H9 (cell line): ENCODE data around the gene SLFN5. TPM values are rescaled to one million over a fixed set of nuclear protein-coding genes. Genes with fewer than 3 reads are reported as not detected.

Experiments
- DNase-seq: peaks from one replicate; pipeline ENCODE4 v3.0.0-alpha.2; 2017
- H2AFZ ChIP-seq: one replicate; pipeline ENCODE4 v1.6.1; 2013; ENCODE audit warnings: mild to moderate bottlenecking, low read length, control low read depth, moderate library complexity
- H2AK5ac ChIP-seq: 2 replicates; pipeline ENCODE4 v1.6.1; 2013; ENCODE audit warnings: low read length, control low read depth, mixed read lengths; ENCODE audit not compliant: insufficient read length
- H2BK120ac ChIP-seq: one replicate; pipeline ENCODE4 v1.6.1; 2013; ENCODE audit warnings: low read depth, mild to moderate bottlenecking, low read length, control low read depth, inconsistent platforms; ENCODE audit not compliant: poor library complexity, severe bottlenecking
- H2BK12ac ChIP-seq: 2 replicates; pipeline ENCODE4 v1.6.1; 2013; ENCODE audit warnings: low read length, control low read depth, mixed read lengths, low read depth; ENCODE audit not compliant: insufficient read length
- H2BK15ac ChIP-seq: 2 replicates; pipeline ENCODE4 v1.6.1; 2013; ENCODE audit warnings: low read depth, low read length, control low read depth
- H2BK20ac ChIP-seq: one replicate; pipeline ENCODE4 v1.6.1; 2013; ENCODE audit warnings: low read depth, mild to moderate bottlenecking, low read length, control low read depth, inconsistent platforms; ENCODE audit not compliant: poor library complexity, severe bottlenecking
- H2BK5ac ChIP-seq: 2 replicates; pipeline ENCODE4 v1.6.1; 2013; ENCODE audit warnings: low read length, control low read depth, mixed read lengths; ENCODE audit not compliant: insufficient read length
- H3K14ac ChIP-seq: 2 replicates; pipeline ENCODE4 v1.6.1; 2013; ENCODE audit warnings: low read length, control low read depth; ENCODE audit not compliant: insufficient read depth
- H3K18ac ChIP-seq: 2 replicates; pipeline ENCODE4 v1.6.1; 2013; ENCODE audit warnings: low read depth, mild to moderate bottlenecking, mixed read lengths, low read length, control low read depth; ENCODE audit not compliant: insufficient read length
- H3K23ac ChIP-seq: 2 replicates; pipeline ENCODE4 v1.6.1; 2013; ENCODE audit warnings: low read length, control low read depth, mixed read lengths, low read depth; ENCODE audit not compliant: insufficient read length
- H3K23me2 ChIP-seq: 2 replicates; pipeline ENCODE4 v1.6.1; 2013; ENCODE audit warnings: low read depth, mild to moderate bottlenecking, mixed read lengths, low read length, control low read depth; ENCODE audit not compliant: insufficient read length, poor library complexity, severe bottlenecking
- H3K27ac ChIP-seq: 2 replicates; pipeline ENCODE4 v1.5.1; 2013; ENCODE audit warnings: low read length, control low read depth, mixed read lengths, low read depth; ENCODE audit not compliant: insufficient read length
- H3K27me3 ChIP-seq: 2 replicates; pipeline ENCODE4 v1.6.1; 2013; ENCODE audit warnings: low read length, control low read depth, inconsistent platforms; ENCODE audit not compliant: insufficient read depth
- H3K4ac ChIP-seq: 2 replicates; pipeline ENCODE4 v1.6.1; 2013; ENCODE audit warnings: low read depth, mild to moderate bottlenecking, control low read depth, inconsistent platforms, low read length, moderate library complexity
- H3K4me1 ChIP-seq: 2 replicates; pipeline ENCODE4 v1.6.1; 2013; ENCODE audit warnings: low read length, control low read depth, inconsistent platforms; ENCODE audit not compliant: insufficient read depth
- H3K4me2 ChIP-seq: 2 replicates; pipeline ENCODE4 v1.6.1; 2013; ENCODE audit warnings: low read length, control low read depth, mixed read lengths; ENCODE audit not compliant: insufficient read length, insufficient read depth
- H3K56ac ChIP-seq: 2 replicates; pipeline ENCODE4 v1.6.1; 2013; ENCODE audit warnings: low read depth, mild to moderate bottlenecking, mixed read lengths, low read length, control low read depth; ENCODE audit not compliant: insufficient read length
- H3K79me1 ChIP-seq: 2 replicates; pipeline ENCODE4 v1.6.1; 2013; ENCODE audit warnings: low read depth, mild to moderate bottlenecking, moderate library complexity, low read length, control low read depth, inconsistent platforms; ENCODE audit not compliant: insufficient read depth, poor library complexity, severe bottlenecking
- H3K79me2 ChIP-seq: 2 replicates; pipeline ENCODE4 v1.6.1; 2013; ENCODE audit warnings: low read length, control low read depth, inconsistent platforms; ENCODE audit not compliant: insufficient read depth
- H3K9ac ChIP-seq: 2 replicates; pipeline ENCODE4 v1.6.1; 2013; ENCODE audit warnings: low read length, control low read depth, mixed read lengths; ENCODE audit not compliant: insufficient read length; ENCODE audit errors: extremely low read depth
- H3K9me3 ChIP-seq: one replicate; pipeline ENCODE4 v1.6.1; 2013; ENCODE audit warnings: low read depth, low read length, inconsistent platforms; ENCODE audit not compliant: control insufficient read depth
- H3T11ph ChIP-seq: one replicate; pipeline ENCODE4 v1.6.1; 2013; ENCODE audit warnings: mild to moderate bottlenecking, low read length, control low read depth, inconsistent platforms
- H4K20me1 ChIP-seq: one replicate; pipeline ENCODE4 v1.6.1; 2013; ENCODE audit not compliant: control insufficient read depth, insufficient read length, insufficient read depth
- H4K5ac ChIP-seq: 2 replicates; pipeline ENCODE4 v1.6.1; 2013; ENCODE audit warnings: low read depth, mild to moderate bottlenecking, mixed read lengths, low read length, control low read depth; ENCODE audit not compliant: insufficient read length
- H4K8ac ChIP-seq: replicated peaks from 2 replicates; pipeline ENCODE4 v1.6.1; 2013; ENCODE audit warnings: low read length, control low read depth, mixed read lengths, low read depth; ENCODE audit not compliant: insufficient read length
- H4K91ac ChIP-seq: 2 replicates; pipeline ENCODE4 v1.6.1; 2013; ENCODE audit warnings: low read depth, mild to moderate bottlenecking, moderate library complexity, mixed read lengths, low read length, control low read depth; ENCODE audit not compliant: insufficient read length
- H3K27ac Mint-ChIP-seq, 3 experiments: 2 replicates in 2 of 3; 3 replicates in 1 of 3; pipeline ENCODE4 v1.8.0; 2020 to 2021; ENCODE audit warnings: mixed read lengths in 3 of 3, mild to moderate bottlenecking in 1 of 3, moderate library complexity in 1 of 3
- H3K27me3 Mint-ChIP-seq: 2 replicates; pipeline ENCODE4 v1.8.0; 2021; ENCODE audit warnings: low read depth, mild to moderate bottlenecking, moderate library complexity, mixed read lengths
- H3K36me3 Mint-ChIP-seq, 3 experiments: 2 replicates in 2 of 3; 3 replicates in 1 of 3; pipeline ENCODE4 v1.8.0; 2020 to 2021; ENCODE audit warnings: low read depth in 3 of 3, mixed read lengths in 3 of 3; ENCODE audit not compliant: insufficient read depth in 1 of 3
- H3K4me1 Mint-ChIP-seq, 2 experiments: 2 replicates each; pipeline ENCODE4 v1.8.0; 2020; ENCODE audit warnings: mixed read lengths in 2 of 2
- H3K4me3 Mint-ChIP-seq, 2 experiments: 2 replicates in 1 of 2; 3 replicates in 1 of 2; pipeline ENCODE4 v1.8.0; 2020 to 2021; ENCODE audit warnings: mild to moderate bottlenecking in 2 of 2, mixed read lengths in 2 of 2, moderate library complexity in 1 of 2
- H3K9me3 Mint-ChIP-seq, 2 experiments: 2 replicates in 1 of 2; 3 replicates in 1 of 2; pipeline ENCODE4 v1.8.0; 2020; ENCODE audit warnings: mild to moderate bottlenecking in 2 of 2, mixed read lengths in 2 of 2, moderate library complexity in 1 of 2
- WGBS: extraction: QIAGEN DNeasy Blood & Tissue Kit; methylation state at CpG from one replicate; pipeline ENCODE4 v1.1.7; 2013; ENCODE audit warnings: missing lambda C conversion rate, low lambda C conversion rate, mixed read lengths; ENCODE audit not compliant: insufficient read length; ENCODE audit errors: extremely low coverage; 5-methylcytosine and 5-hydroxymethylcytosine counted together
- total RNA-seq: library from RNA; stranded (reverse); gene quantifications from 2 replicates; pipeline ENCODE4 v1.2.1, GENCODE V29; 2021
- TF ChIP-seq, protein P1 (sequence below): fragments of 200-600 bp; sonication (generic); conservative IDR thresholded peaks from 3 replicates; pipeline ENCODE4 v1.8.0; 2021; ENCODE audit warnings: antibody characterized with exemption, mild to moderate bottlenecking

The SLFN5 gene
- total RNA-seq, 1 experiment from 2014 or later: 2.9 TPM

DNA sequence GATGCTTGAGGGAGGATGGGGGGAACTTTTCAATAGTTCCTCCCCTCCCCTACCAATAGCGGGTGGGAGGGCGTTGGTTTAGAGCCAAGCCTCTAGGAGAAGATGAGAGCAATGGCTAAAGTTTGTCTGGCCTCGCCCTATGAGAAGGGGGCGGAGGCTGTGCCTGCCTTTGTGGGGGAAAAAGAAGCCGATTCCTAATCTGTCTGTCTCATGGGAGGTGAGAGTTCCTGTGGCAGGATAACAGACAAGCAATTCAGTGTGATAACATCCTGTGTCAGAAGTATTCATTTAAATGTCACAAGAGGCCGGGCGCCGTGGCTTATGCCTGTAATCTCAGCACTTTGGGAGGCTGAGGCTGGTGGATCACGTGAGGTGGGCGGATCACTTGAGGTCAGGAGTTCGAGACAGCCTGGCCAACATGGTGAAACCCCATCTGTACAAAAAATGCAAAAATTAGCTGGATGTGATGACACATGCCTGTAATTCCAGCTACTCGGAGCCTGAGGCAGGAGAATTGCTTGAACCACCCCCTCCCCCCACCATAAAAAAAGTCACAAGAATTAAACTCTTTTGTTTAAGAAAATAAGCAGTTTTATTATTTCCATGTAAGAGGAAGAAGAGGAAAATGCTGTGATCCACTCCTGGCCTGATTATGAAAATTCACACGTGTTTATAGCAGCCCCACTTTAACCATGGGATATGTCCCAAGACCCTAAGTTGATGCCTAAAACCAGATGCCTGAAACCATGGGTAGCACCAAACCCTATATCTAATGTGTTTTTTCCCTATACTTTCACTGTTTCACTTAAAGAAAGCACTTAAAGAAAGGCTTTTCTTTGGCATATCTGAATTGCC is 1.7 kb downstream of the SLFN5 start:
- TF ChIP-seq, protein P1, sequence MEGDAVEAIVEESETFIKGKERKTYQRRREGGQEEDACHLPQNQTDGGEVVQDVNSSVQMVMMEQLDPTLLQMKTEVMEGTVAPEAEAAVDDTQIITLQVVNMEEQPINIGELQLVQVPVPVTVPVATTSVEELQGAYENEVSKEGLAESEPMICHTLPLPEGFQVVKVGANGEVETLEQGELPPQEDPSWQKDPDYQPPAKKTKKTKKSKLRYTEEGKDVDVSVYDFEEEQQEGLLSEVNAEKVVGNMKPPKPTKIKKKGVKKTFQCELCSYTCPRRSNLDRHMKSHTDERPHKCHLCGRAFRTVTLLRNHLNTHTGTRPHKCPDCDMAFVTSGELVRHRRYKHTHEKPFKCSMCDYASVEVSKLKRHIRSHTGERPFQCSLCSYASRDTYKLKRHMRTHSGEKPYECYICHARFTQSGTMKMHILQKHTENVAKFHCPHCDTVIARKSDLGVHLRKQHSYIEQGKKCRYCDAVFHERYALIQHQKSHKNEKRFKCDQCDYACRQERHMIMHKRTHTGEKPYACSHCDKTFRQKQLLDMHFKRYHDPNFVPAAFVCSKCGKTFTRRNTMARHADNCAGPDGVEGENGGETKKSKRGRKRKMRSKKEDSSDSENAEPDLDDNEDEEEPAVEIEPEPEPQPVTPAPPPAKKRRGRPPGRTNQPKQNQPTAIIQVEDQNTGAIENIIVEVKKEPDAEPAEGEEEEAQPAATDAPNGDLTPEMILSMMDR: no peak
- Histone ChIP-seq H3T11ph (no peak overlapping the region), H2BK20ac (no peak overlapping the region), H2AK5ac (no peak overlapping the region), H3K23ac (no peak overlapping the region), H2BK5ac (no peak overlapping the region), H3K4ac (no peak overlapping the region), H3K9me3 (no peaks in the 10 kb centered on the region), H3K79me1 (no peaks in the 10 kb centered on the region), H4K20me1 (no peaks in the 10 kb centered on the region), H3K4me1 (peaks cover 3% of the 10 kb centered on the region; the same call in 1 of the 2 replicates), H3K56ac (no peak overlapping the region), H3K9ac (no peak overlapping the region), H2BK12ac (no peak overlapping the region), H4K8ac (no peak overlapping the region), H2AFZ (no peak overlapping the region), H4K91ac (no peak overlapping the region), H3K23me2 (peaks cover 10% of the 10 kb centered on the region), H3K27ac (no peak overlapping the region), H3K14ac (no peak overlapping the region), H3K18ac (no peak overlapping the region), H3K4me2 (peak overlapping the region; percentile 72), H2BK120ac (no peak overlapping the region), H3K79me2 (no peaks in the 10 kb centered on the region), H2BK15ac (no peak overlapping the region), H4K5ac (no peak overlapping the region), H3K27me3 (no peaks in the 10 kb centered on the region)
- Mint-ChIP-seq H3K36me3 (0 out of 7 replicates have a peak, but pooled peaks cover 0 to 2% (median 0%) of the 10 kb centered on the region in 3 experiments), H3K4me1 (peaks cover 17 to 21% of the 10 kb centered on the region in 2 experiments), H3K4me3 (peak overlapping the region; percentile 91 to 93), H3K27me3 (peaks cover 4% of the 10 kb centered on the region), H3K27ac (no peak overlapping the region), H3K9me3 (no peaks in the 10 kb centered on the region)
- DNase-seq: peak; percentile 39
- WGBS: no CpG with 5 or more reads among the region's 13 CpGs
